Loucy (cell line): Measurements from ENCODE around the gene XPC.

Experiments
- H2AFZ ChIP-seq: fragments of 200-600 bp; sonication (generic); 2 replicates; pipeline ENCODE4 v1.6.0; 2016; ENCODE audit warnings: antibody characterized with exemption, mild to moderate bottlenecking, low read length, moderate library complexity
- H3F3A ChIP-seq: fragments of 200-600 bp; 2 replicates; pipeline ENCODE4 v1.6.0; 2016; ENCODE audit warnings: antibody characterized with exemption, low read depth, mild to moderate bottlenecking
- H3K27me3 ChIP-seq: fragments of 200-600 bp; sonication (generic); 2 replicates; pipeline ENCODE4 v1.6.1; 2014; ENCODE audit warnings: low read length, mild to moderate bottlenecking; ENCODE audit not compliant: insufficient read depth, poor library complexity, severe bottlenecking
- H3K36me3 ChIP-seq: fragments of 200-600 bp; sonication (generic); 2 replicates; pipeline ENCODE4 v1.6.1; 2016; ENCODE audit warnings: low read length; ENCODE audit not compliant: insufficient read depth
- H3K4me1 ChIP-seq: fragments of 200-600 bp; sonication (generic); 2 replicates; pipeline ENCODE4 v1.5.1; 2014; ENCODE audit warnings: low read length, mild to moderate bottlenecking; ENCODE audit not compliant: insufficient read depth, poor library complexity, severe bottlenecking
- H3K4me2 ChIP-seq: fragments of 200-600 bp; sonication (generic); 2 replicates; pipeline ENCODE4 v1.6.0; 2014; ENCODE audit warnings: antibody characterized with exemption, low read length, low read depth, mild to moderate bottlenecking; ENCODE audit not compliant: poor library complexity, severe bottlenecking
- H3K4me3 ChIP-seq: fragments of 200-600 bp; sonication (generic); 2 replicates; pipeline ENCODE4 v1.5.1; 2014; ENCODE audit warnings: low read length, mild to moderate bottlenecking, mixed read lengths; ENCODE audit not compliant: poor library complexity, severe bottlenecking
- H3K79me2 ChIP-seq: fragments of 200-600 bp; sonication (generic); 2 replicates; pipeline ENCODE4 v1.6.1; 2014; ENCODE audit warnings: low read length; ENCODE audit not compliant: insufficient read depth
- H3K9ac ChIP-seq: fragments of 200-600 bp; sonication (generic); 2 replicates; pipeline ENCODE4 v1.6.0; 2014; ENCODE audit warnings: mild to moderate bottlenecking, low read depth, low read length, moderate library complexity; ENCODE audit not compliant: poor library complexity, severe bottlenecking
- H3K9me2 ChIP-seq: fragments of 200-600 bp; sonication (generic); replicated peaks from 2 replicates; pipeline ENCODE4 v1.6.1; 2016; ENCODE audit warnings: low read depth, low read length, mixed read lengths
- H3K9me3 ChIP-seq: fragments of 200-600 bp; sonication (generic); 2 replicates; pipeline ENCODE4 v1.6.1; 2014; ENCODE audit warnings: mild to moderate bottlenecking, antibody characterized with exemption, low read length, low read depth; ENCODE audit not compliant: insufficient read depth
- H4K20me1 ChIP-seq: fragments of 200-600 bp; sonication (generic); 2 replicates; pipeline ENCODE4 v1.6.0; 2014; ENCODE audit warnings: antibody characterized with exemption, low read length, mild to moderate bottlenecking; ENCODE audit not compliant: insufficient read depth, poor library complexity, severe bottlenecking
- CTCF ChIP-seq: fragments of 200-600 bp; sonication (generic); conservative IDR thresholded peaks from 2 replicates; pipeline ENCODE4 v1.5.1; 2014; ENCODE audit warnings: mild to moderate bottlenecking, antibody characterized with exemption, low read length
- EZH2phosphoT487 ChIP-seq: fragments of 200-600 bp; IDR thresholded peaks from 2 replicates; pipeline ENCODE4 v1.6.1; 2018; ENCODE audit warnings: antibody characterized with exemption, mild to moderate bottlenecking, moderate library complexity, borderline replicate concordance

The XPC gene

GRCh38 chr3:14200276-14200675 lies 21.9 kb upstream of the XPC start:
- Histone ChIP-seq H2AFZ (no peak overlapping the region), H3K9ac (no peak overlapping the region), H3K79me2 (peaks cover 14% of the 10 kb centered on the region; the same call in 1 of the 2 replicates), H3F3A (no peaks in the 10 kb centered on the region), H3K4me1 (no peaks in the 10 kb centered on the region), H3K9me2 (no peaks in the 10 kb centered on the region), H3K9me3 (no peaks in the 10 kb centered on the region), H3K27me3 (no peaks in the 10 kb centered on the region), H4K20me1 (peaks cover 4% of the 10 kb centered on the region), H3K36me3 (peaks cover 46% of the 10 kb centered on the region; the same call in 1 of the 2 replicates), H3K4me2 (no peak overlapping the region), H3K4me3 (no peak overlapping the region)
- TF ChIP-seq EZH2phosphoT487 = no peak
- TF ChIP-seq CTCF = no peak

GRCh38 chr3:14199641-14200040 lies 21.2 kb upstream of the XPC start:
- TF ChIP-seq CTCF (no peak), EZH2phosphoT487 (no peak)
- H3K79me2 ChIP-seq = peaks cover 21% of the 10 kb centered on the region
- no peaks in the 10 kb centered on the region for H3K9me3 ChIP-seq
- H3K4me1 ChIP-seq = no peaks in the 10 kb centered on the region
- no peaks in the 10 kb centered on the region for H3F3A ChIP-seq
- no peaks in the 10 kb centered on the region for H3K27me3 ChIP-seq
- no peak overlapping the region for H3K4me3 ChIP-seq
- H3K9ac ChIP-seq = no peak overlapping the region
- H3K9me2 ChIP-seq = no peaks in the 10 kb centered on the region
- peaks cover 4% of the 10 kb centered on the region for H4K20me1 ChIP-seq
- no peak overlapping the region for H2AFZ ChIP-seq
- no peak overlapping the region for H3K4me2 ChIP-seq
- H3K36me3 ChIP-seq = peaks cover 51% of the 10 kb centered on the region; the same call in 1 of the 2 replicates

- H3K4me1 ChIP-seq = no peaks in the 10 kb centered on the region
- H3K4me3 ChIP-seq = no peak overlapping the region
- H3K36me3 ChIP-seq = peaks cover 48% of the 10 kb centered on the region; the same call in 1 of the 2 replicates
- no peak overlapping the region for H3K9ac ChIP-seq
- no peaks in the 10 kb centered on the region for H3F3A ChIP-seq
- H2AFZ ChIP-seq = no peak overlapping the region
- H3K4me2 ChIP-seq = no peak overlapping the region
- TF ChIP-seq EZH2phosphoT487 = no peak
- TF ChIP-seq CTCF = no peak
- no peaks in the 10 kb centered on the region for H3K9me3 ChIP-seq
- peaks cover 55% of the 10 kb centered on the region for H3K79me2 ChIP-seq
- no peaks in the 10 kb centered on the region for H3K9me2 ChIP-seq
- no peaks in the 10 kb centered on the region for H3K27me3 ChIP-seq
- H4K20me1 ChIP-seq = peaks cover 7% of the 10 kb centered on the region
Measured at GRCh38 chr3:14194865-14195264, 16.5 kb upstream of the XPC start.
